KG1 (cell line): Measurements from ENCODE around the gene RBM26.

Source experiments
- DNase-seq: peaks from one replicate; lab custom pipeline; 2025; lab: John Stamatoyannopoulos, UW

Gene RBM26, protein sequence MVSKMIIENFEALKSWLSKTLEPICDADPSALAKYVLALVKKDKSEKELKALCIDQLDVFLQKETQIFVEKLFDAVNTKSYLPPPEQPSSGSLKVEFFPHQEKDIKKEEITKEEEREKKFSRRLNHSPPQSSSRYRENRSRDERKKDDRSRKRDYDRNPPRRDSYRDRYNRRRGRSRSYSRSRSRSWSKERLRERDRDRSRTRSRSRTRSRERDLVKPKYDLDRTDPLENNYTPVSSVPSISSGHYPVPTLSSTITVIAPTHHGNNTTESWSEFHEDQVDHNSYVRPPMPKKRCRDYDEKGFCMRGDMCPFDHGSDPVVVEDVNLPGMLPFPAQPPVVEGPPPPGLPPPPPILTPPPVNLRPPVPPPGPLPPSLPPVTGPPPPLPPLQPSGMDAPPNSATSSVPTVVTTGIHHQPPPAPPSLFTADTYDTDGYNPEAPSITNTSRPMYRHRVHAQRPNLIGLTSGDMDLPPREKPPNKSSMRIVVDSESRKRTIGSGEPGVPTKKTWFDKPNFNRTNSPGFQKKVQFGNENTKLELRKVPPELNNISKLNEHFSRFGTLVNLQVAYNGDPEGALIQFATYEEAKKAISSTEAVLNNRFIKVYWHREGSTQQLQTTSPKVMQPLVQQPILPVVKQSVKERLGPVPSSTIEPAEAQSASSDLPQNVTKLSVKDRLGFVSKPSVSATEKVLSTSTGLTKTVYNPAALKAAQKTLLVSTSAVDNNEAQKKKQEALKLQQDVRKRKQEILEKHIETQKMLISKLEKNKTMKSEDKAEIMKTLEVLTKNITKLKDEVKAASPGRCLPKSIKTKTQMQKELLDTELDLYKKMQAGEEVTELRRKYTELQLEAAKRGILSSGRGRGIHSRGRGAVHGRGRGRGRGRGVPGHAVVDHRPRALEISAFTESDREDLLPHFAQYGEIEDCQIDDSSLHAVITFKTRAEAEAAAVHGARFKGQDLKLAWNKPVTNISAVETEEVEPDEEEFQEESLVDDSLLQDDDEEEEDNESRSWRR

DNA sequence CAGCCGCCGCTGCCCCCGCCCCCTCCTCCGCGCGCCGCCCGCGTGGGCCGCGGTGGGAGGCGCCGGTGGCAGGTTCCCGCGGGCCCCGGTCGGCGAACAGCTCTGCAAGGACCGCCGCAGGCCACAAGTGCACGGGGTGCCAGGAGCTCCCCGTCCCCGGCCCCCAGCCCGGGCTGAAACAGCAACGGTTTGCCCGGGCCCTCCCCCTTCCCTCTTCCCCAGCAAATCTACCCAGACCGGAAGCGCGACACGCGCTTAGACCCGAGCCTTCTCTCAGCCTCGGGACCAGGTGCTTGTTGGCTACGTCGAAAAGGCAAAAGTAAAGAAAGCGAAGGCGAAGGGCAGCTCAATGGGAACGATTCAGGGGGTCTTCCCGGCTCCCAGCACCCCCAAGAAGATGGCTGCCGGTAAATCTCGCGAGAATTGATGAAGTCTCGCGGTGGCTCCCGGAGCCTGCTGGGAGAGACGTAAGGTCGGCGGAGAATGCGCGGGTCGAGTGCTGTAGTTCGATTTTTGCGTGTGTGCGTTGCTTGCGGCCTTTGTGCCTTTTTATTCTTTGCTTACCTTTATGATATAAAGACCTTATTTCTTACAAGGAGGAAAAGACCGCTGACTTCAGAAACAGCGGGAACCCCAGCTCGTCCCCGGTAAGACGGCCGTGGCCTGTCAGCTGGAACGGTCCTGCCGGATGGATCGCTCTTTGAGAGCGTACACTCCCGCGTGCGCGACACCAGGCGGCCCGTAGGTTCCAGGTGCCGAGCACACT is at the start of gene RBM26:
Gene RBM26 (minus strand): TSS at position 425 of the 766 bp plus-strand sequence. CDS start 481 bp downstream, outside the sequence.
- DNase-seq = peak; percentile 89

DNA sequence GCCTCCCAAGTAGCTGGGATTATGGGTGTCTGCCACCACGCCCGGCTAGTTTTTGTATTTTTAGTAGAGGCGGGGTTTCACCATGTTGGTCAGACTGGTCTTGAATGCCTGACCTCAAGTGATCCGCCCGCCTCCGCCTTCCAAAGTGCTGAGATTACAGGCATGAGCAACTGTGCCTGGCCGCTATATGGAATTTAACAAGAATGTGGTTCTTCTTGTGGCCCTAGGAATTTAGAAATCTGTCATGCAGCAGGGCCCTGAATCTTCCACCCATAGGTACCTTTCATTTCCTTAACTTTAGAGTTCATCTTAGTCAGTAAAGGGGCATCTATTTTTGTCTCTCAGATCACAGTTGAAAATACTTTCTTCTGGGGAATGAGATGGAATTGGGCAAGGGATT is 49.3 kb upstream of the RBM26 start:
- DNase-seq = no peak

DNA sequence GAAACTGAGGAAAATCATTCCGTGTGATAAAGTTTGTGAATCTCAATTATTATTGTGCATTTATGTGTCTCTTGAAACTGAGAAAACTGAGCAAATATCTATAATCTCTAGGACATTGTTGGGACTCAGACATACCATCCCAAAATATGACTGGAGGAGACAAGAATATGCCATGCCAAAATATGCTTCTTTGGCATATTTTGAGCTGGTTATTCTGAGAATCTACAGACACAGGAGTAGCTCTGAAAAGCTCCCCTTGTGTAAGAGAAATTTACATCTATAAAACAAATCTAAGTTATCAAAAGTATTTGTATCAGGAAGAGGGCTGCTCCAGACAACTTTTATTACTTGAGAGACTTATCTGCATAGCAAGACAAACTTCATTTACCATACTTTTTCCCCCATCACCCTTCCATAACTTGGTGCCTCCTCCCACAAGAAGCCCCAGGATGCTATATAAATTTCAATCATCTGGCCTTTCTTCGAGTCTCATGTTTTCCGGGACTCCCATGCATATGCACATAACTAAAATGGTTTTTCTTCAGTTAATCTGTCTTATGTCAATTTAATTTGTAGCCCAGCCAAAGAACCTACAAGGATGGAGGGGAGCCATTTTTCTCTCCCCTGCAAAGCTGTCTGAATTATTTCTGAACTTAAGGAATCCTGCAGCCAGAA is 46.3 kb upstream of the RBM26 start:
- DNase-seq = no peak

DNA sequence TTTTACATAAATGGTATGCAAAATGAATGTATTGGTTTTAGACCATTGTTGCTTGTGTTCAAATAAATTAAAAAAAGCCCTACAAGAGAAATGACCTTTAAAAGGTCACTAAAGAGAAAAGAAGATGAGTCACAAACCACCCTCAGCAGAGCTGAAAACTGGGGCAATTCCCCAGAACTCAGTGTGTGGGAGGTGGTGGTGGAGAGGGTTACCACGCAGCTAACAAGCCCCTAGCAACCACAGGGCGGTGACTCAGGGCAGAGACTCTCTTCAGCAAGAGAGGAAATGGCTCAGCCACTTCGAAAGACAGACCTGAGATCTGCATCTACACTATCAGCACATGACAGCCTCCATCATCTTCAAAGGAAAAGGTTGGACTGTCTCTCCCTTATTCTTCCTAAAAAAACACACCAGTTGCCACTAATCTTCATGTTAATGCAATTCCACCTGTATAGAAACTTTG is 45.5 kb upstream of the RBM26 start:
- DNase-seq = peak; percentile 52

DNA sequence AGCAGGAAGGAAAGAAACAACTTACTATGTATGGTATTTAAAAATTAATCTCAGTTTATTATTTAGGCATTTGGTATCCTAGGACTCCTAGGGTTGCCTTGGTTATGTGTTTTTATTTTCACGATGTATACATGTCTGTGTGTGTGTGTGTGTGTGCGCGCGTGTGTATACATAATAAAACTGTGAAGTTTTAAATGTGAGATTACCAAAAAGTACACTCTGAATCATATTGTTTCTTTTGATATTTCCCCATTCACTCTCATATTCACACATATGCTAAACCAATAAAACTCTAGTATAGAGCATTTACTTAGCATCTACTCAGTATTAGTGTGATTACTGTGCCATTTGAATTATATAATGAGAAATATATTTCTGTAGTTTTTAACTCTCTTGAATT is 44.1 kb upstream of the RBM26 start:
- no peak for DNase-seq

DNA sequence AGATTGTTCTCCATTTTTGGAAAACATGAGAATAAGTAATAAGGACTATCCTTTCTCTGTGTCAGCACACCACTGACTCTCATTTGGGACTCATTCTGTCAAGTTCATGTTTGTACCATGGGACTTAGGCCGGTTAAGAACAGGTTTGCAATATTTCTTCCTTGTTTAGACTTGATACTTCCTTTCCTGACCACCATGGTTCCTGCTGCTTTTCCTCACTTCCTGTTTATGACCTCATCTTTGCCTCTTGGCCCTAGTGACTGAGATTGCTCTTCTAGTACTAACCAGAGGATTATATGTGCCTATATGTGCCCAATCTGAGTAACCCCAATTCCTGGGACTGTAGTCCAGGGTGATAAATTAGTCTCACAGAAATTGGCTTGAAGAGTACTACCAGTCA is 42.4 kb upstream of the RBM26 start:
- DNase-seq = no peak

DNA sequence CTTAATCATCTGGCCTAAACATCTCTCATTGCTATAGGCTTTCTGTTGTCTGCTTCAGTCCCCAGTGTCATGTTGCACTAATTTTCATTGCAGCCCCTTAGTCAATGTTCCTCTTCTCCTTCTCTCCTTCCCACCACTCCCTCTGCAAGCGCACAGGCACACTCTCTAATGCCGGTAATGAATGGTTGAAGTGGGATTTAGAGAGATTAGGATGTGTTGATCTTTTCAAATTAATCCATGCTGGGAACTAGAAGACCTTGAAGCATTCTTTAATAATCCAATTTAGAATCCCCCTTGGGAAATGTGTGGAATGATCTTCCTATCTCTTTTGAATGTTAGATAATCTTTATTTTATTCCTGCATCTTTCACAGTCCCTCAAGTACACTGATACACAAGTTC is 41.7 kb upstream of the RBM26 start:
- DNase-seq = no peak

DNA sequence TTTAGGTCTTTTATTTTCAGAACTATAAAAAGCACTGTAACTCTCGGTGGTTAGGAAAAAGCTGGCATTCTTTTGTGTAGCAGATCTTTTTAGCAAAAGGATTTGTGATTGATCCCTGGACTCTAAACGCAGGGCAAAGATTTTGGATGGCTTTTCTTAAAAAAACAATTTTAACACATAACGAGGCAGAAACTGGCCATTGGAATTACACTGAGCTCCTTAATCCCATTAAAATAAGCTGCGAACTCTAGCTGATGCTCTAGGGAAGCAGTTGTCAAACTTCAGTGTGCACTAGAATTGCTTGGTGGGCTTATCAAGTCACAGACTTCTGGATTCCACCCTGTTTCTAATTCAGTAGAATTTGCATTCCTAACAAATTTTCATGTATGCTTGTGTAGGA is 41.1 kb upstream of the RBM26 start:
- DNase-seq = no peak

DNA sequence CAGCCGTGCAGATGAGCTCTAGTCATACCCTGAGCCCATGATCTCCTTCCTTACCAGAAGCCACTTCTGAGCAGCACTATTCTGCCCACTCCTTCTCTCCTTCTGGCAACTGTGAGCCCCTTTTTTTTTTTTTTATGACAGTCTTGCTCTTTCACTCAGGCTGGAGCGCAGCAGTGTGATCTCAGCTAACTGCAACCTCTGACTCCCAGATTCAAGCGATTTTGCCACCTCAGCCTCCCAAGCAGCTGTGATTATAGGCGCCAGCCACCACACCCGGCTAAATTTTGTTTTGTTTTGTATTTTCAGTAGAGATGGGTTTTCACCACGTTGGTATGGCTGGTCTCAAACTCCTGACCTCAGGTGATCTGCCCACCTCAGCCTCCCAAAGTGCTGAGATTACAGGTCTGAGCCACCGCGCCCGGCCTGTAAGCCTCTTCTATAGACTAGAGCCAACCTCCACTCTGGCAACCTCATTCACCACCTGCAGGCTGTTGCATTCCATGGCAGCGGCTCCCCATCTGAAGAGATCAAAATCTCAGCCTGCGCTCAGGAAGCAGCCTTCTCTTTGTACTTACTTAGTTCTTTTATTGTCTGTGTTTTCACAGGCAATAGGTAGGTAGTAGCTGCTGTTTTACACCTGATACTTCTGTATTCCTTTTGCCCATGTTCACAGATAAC is 40.1 kb upstream of the RBM26 start:
- DNase-seq = no peak

DNA sequence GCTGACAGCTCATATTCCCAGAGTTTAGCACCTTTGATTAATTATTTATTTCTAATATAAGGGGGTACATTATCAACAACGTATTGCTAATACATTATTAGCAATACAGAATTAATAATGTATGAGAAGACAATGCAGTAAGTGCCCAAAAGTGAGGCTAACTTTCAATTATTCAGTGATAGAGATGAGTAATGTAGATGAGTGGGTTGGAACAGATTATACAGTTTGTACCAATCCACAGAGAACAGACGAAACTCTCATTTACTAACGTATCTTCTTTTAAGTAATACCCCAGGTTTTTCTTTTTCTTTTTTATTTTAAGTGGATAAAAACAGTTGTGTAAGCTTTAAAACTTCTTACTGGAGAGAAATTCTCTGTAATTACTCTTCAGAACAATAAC is 36.7 kb upstream of the RBM26 start:
- no peak for DNase-seq

DNA sequence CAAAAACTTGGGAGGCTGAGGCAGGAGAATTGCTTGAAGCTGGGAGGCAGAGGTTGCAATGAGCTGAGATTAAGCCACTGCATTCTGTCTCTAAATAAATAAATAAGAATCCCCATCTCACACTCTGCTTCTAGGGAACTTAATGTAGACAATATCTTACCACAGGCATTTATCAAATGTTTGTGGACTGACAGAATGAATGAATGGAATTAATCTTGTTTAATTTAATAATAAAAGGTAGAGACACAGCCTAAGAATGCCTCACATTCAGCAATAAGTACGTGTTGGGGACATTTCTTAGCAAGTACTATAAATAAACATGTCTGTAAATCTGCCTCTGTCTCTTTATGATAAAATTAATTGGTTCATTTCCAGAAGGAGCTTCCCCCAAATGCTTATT is 36.2 kb upstream of the RBM26 start:
- DNase-seq = no peak

DNA sequence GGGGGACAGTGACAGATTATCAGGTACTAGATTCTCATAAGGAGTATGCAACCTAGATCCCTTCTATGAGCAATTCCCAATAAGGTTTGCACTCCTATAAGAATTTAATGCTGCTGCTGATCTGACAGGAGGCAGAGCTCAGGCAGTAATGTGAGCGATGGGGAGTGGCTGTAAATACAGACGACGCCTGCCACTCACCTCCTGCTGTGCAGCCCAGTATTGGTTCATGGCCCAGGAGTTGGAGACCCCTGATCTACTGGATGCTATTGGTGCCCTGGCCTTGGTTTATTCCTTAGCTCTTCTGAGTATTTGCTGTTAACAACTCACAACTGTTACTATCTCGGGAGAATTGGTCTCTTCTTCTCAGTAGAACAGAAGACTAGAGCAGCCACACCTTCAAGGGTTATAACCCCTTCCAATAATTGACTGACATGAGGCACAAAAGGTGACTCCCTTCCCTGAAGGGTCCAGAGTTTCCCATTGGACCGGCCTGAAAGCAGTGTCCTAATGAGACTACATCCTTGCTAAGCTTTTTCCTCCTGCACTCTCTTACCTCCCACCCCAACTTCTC is 35.0 kb upstream of the RBM26 start:
- no peak for DNase-seq

DNA sequence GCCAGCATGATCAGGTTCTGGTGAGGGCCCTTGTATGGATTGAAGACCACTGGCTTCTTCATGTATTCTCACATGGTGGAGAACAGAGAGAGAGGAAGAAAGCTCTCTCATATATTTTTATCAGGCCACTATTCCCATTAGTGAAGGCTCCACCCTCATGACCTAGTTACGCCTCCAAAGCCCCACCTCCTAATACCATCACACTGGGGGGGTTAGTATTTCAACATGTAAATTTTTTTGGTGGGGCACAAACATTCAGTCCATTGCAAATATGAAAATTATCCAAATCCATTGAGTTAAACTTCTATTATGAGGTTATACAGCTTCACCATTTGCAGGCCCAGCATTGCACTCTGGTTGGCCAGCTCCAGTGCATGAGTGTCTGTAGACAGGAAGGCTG is 33.2 kb upstream of the RBM26 start:
- no peak for DNase-seq

DNA sequence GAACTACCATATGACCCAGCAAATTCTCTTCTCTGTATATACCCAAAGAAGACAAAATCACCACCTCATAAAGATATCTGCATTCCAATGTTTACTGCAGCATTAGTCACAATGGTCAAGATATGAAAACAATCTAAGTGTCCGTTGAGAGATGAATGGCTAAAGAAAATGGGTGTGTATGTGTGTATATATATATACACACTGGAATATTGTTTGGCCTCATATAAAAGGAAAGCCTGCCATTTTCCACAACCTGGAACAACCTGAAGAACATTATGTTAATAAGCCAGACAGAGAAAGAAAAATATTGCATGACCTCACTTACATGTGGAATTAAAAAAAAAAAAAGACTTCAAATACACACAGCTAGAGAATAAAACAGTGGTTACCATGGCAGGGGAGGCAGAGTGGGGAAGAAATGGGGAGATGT is 29.5 kb upstream of the RBM26 start:
- no peak for DNase-seq

DNA sequence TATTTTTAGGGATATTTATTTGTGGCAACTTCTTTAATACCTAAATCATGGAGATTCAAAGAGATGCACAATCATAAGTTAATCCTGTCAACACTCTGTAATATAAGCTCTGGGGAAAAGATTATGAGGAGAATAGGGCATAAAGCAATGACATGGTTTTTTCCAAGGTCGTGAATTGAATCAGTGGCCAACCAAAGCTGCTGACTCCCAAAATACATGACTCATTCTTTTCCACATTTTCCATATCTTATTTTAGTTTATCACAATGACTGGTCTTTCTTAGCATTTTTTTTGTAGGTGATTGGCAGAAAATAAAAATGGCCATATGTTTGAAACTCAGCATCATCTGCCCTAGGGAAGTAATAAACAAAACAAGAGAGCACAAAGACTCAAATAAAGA is 28.5 kb upstream of the RBM26 start:
- DNase-seq = no peak

DNA sequence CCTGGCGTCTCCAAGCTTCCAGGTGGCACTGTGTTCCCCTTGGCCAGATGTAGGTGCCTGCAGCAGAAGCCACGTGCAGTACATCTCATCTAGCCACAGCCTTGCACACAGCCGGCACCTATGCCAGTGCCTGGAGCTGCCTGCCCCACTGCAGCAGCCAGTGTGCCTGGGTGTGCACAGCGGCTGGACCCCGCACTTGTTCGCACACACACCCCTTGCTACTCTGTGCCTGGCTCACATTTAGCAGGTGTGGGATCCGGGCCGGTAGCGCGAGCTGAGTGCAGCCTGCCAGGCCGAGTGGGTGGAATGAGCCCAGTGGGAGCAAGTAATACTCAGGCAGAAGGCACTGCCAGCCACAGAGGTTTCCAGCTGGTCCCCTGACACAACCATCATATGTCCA is 26.9 kb upstream of the RBM26 start:
- no peak for DNase-seq

DNA sequence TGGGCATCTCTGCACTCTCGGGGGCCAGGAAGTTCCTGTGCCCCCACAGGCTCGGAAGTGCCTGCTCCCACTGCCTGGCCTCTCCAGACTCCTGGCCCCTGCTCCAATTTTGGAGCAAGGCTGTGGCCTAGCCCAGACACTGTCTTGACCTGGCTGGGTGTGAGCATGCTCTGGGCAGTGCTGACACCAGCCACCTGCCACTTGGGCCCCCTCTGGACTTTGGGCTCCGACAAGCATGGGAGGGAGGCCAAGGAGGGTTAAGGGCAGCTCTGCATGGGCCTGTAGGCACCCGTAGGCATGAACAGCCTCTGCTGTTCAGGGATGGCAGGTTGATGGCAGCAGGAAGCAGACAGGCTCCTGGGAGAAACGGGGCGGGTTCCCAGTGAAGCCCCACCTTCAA is 26.0 kb upstream of the RBM26 start:
- DNase-seq = no peak

DNA sequence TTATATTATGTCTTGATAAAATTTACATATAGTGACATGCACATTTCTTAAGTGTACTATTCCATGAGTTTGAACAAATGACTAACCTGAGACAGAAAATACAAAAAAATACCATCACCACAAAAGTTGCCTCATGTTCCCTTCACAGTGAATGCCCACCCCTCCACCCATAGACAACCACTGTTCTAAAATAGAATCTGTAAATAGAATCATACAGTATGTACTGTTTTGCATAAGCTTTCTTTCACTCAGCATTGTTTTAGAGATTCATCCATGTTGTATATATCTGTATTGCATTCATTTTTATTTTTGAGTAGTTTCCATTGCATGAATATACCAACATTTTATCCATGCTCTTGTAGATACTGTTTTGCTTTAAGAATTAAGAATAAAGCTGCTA is 23.3 kb upstream of the RBM26 start:
- DNase-seq = no peak

DNA sequence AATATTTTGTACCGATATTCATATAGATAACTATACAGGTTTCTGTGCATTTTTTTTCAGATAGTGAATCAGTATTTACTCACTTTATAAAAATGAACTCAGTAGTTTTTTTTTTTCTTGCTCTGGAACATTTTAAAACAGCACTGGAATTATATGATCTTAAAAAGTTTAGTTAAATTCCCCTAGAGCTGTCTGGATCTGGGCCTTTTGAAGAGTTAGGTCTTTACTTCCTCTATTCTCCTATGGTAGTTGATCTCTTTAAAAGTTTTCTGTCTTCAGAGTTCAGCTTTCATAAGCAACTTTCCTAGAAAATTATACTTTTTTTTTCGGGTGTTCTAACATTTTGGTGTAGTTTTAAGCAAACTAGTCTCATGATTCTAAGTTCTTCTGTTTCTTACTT is 21.8 kb upstream of the RBM26 start:
- DNase-seq = no peak

DNA sequence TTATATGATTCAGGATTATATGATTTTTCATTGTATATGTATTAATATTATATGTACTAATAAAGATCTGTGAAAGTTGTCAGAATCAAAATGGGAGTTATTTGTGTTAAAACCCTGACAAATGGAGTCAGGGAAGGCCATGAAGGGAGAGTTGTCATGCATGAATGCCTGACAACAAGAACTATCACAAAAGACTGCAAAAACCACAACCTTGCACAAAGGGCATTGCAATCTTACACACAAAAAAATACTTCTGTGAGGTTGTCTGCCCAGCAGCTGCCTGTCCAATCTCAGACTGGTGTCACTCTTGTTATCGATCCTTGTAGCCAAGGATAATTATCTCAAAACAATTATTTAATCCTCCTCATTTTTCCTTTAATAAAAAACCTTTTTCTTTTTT is 21.2 kb upstream of the RBM26 start:
- no peak for DNase-seq
